ENCODE results near the gene CD27. TPM values are rescaled to one million over a fixed set of nuclear protein-coding genes. Genes with fewer than 3 reads are reported as not detected.
A peak's percentile ranks its signal among the peaks of the same experiment; 100 is the strongest.

Gene CD27
- polyA plus RNA-seq, 1 of the 3 experiments (the other 2 are of a cell fraction), result not detected

- ChIA-PET POLR2A (interaction anchor here (1.0 kb wide), 1 partner anchor 47 kb away, joined by 7 read pairs; the partner anchor contains the start of gene VAMP1), CTCF (interaction anchor here (0.6 to 8.2 kb wide), 36 partner anchors 8 to 356 kb away, joined by 3 to 91 read pairs (median 5); partner anchors contain the start of genes GAPDH, IFFO1, TAPBPL and TNFRSF1A)
- no peak for TF ChIP-seq NRF1 (IDR thresholded peaks at IDR 0.05; ENCODE audit: low read depth, low read length)
- TF ChIP-seq GABPA (IDR thresholded peaks at IDR 0.05; ENCODE audit: low read depth), result no peak
- no peak for TF ChIP-seq RXRA (IDR thresholded peaks at IDR 0.05; ENCODE audit: borderline replicate concordance, low read depth)
- no peak for TF ChIP-seq RCOR1 (IDR thresholded peaks at IDR 0.05; ENCODE audit: low read length)
- no peak for TF ChIP-seq POLR2AphosphoS5 (IDR thresholded peaks at IDR 0.05; ENCODE audit: low read depth, low read length)
- TF ChIP-seq ZBTB33 (IDR thresholded peaks at IDR 0.05; ENCODE audit: borderline replicate concordance, low read depth), result no peak
- no peak for TF ChIP-seq SIN3A (IDR thresholded peaks at IDR 0.05; ENCODE audit: borderline replicate concordance, low read depth, low read length)
- TF ChIP-seq MAX (IDR thresholded peaks at IDR 0.05; ENCODE audit: low read depth), result peak; percentile 98
- no peak for TF ChIP-seq EP300 (IDR thresholded peaks at IDR 0.05; ENCODE audit: borderline replicate concordance in 1 of 2, low read depth in 1 of 2, low read length in 1 of 2)
- TF ChIP-seq TEAD4 (IDR thresholded peaks at IDR 0.05; ENCODE audit: borderline replicate concordance, insufficient read depth), result no peak
- no peak for TF ChIP-seq FOSL2 (IDR thresholded peaks at IDR 0.05; ENCODE audit: borderline replicate concordance, low read depth)
- TF ChIP-seq RAD21 (IDR thresholded peaks at IDR 0.05; ENCODE audit: low read length), result peak; percentile 94
- 0 out of 2 replicates have a peak, but pooled peaks have one; percentile 23 for TF ChIP-seq YY1 (IDR thresholded peaks at IDR 0.05; ENCODE audit: low read depth)
- TF ChIP-seq IRF3 (IDR thresholded peaks at IDR 0.05; ENCODE audit: low read depth, low read length), result no peak
- TF ChIP-seq MEF2A (IDR thresholded peaks at IDR 0.05; ENCODE audit: borderline replicate concordance, low read depth), result no peak
- TF ChIP-seq FOXM1 (IDR thresholded peaks at IDR 0.05; ENCODE audit: low read depth), result no peak
- TF ChIP-seq CHD2 (IDR thresholded peaks at IDR 0.05; ENCODE audit: low read length, partially characterized antibody), result no peak
- TF ChIP-seq MXI1 (IDR thresholded peaks at IDR 0.05; ENCODE audit: low read depth, low read length), result no peak
- no peak for TF ChIP-seq FOXJ3 (CRISPR knock-in tag; IDR thresholded peaks at IDR 0.05)
- no peak for TF ChIP-seq RFX5 (IDR thresholded peaks at IDR 0.05; ENCODE audit: low read length)
- no peak for TF ChIP-seq EZH2phosphoT487 (IDR thresholded peaks at IDR 0.05; ENCODE audit: borderline replicate concordance, low read depth)
- no peak for TF ChIP-seq GATA2 (CRISPR knock-in tag; IDR thresholded peaks at IDR 0.05)
- peak; percentile 84 for TF ChIP-seq CTCF (IDR thresholded peaks at IDR 0.05)
- peak; percentile 72; the same call in 1 of the 2 replicates for TF ChIP-seq USF1 (IDR thresholded peaks at IDR 0.05; ENCODE audit: borderline replicate concordance, low read depth)
- no peak for TF ChIP-seq TAF1 (IDR thresholded peaks at IDR 0.05; ENCODE audit: borderline replicate concordance, low read depth, low read length)
- no peak for TF ChIP-seq ELF1 (IDR thresholded peaks at IDR 0.05)
- no peak for TF ChIP-seq USF2 (IDR thresholded peaks at IDR 0.05; ENCODE audit: borderline replicate concordance, low read depth, low read length)
These were observed 21.3 kb upstream of the CD27 start for GRCh38 chr12:6423267-6424007.

More at GRCh38 chr12:6423267-6424007, 21.3 kb upstream of the CD27 start:
- Histone ChIP-seq H2AFZ (ENCODE audit: low read depth) (no peak overlapping the region), H3K27me3 (ENCODE audit: insufficient read depth) (no peaks in the 10 kb centered on the region), H3K9me3 (no peaks in the 10 kb centered on the region), H3K79me2 (ENCODE audit: insufficient read depth) (no peaks in the 10 kb centered on the region), H3K9ac (no peak overlapping the region), H3K4me3 (ENCODE audit: low read depth in 2 of 2, low read length in 1 of 2) (no peak overlapping the region), H3F3A (replicated peaks; ENCODE audit: insufficient read depth) (no peaks in the 10 kb centered on the region), H3K9me2 (no peaks in the 10 kb centered on the region), H3K4me1 (ENCODE audit: control insufficient read depth in 1 of 2, insufficient read depth in 2 of 2, low read depth in 1 of 2, low read length in 1 of 2) (no peaks in the 10 kb centered on the region), H3K4me2 (no peak overlapping the region), H4K20me1 (ENCODE audit: insufficient read depth) (no peaks in the 10 kb centered on the region), H3K36me3 (replicated peaks in 1 of 2; ENCODE audit: control insufficient read depth in 1 of 2, insufficient read depth in 2 of 2, low read length in 1 of 2) (no peaks in the 10 kb centered on the region), H3K27ac (ENCODE audit: low read depth in 2 of 2, low read length in 1 of 2) (no peak overlapping the region)
- DNase-seq, result peak; percentile 83
- 11% methylated on average over 9 of the region's 9 CpGs for WGBS (ENCODE audit: low lambda C conversion rate)

All from SK-N-SH (cell line).